ENCODE data around the gene CD55. TPM values are rescaled to one million over a fixed set of nuclear protein-coding genes. Genes with fewer than 3 reads are reported as not detected.
A peak's percentile ranks its signal among the peaks of the same experiment; 100 is the strongest.
"Not testable (repeated sequence)": the region's sequence is repeated elsewhere in the genome, so short reads cannot be mapped to it uniquely, and the experiment has no call there.

CD55 gene
- total RNA-seq, 1 donor from 2014 or later: 2.9 TPM

DNA sequence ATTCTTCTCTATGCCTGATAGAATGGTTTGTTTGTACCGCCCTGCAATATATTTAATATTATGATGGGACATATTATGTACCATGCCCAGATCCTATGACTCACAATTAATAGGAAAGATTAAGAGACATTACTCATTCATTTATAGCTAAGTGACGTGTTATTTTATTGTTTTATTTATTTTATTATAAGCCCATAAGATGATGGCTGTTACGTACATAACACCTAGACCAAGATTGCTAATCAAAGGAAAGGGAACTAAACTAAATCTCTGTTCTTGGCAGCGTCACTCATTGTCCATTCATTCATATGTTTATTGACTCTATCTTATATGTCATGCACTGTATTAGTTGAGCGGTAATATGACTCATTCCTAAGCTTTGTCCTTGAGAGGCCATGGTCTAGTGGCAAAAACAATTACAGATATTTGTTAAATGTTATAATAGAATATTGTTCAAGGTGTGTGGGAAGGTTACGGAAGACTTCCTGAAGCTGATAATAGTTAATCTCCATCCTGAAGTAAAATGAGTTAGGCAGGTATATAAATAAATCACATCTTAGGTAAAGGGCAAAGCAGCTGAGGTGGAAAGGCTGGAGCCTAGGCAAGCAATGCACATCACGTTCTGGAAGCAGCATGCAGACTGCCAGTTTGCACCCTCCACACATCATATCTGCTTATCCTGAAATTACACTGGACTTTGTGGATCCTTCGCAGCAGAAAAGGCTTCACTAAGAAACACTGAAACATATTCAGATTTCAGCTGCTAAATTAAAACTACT lies 16.6 kb upstream of the CD55 start:
- FAIRE-seq: no peak
- no peak for DNase-seq (ENCODE audit: low spot score in 2 of 2)

DNA sequence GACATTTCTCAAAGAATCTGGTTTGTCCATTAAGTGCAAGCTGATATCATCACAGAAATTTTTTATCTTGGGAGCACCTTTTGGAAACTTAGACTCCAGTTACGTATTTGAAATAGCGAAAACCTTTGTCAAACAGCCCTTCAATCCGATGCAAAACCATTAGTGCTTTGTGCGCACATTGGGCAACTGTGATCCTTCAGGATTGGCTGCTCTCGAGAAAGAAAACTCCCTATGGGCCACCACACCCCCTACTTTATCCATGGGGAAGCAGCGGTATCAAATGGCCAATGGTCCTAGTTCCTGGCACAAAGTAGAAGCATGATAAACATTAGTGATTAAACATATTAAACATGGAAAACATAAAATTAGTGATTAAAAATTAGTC lies 16.0 kb upstream of the CD55 start:
- FAIRE-seq (no peak), DNase-seq (ENCODE audit: low spot score in 2 of 2) (no peak)

GRCh38 chr1:207306023-207306422 lies 15.5 kb upstream of the CD55 start:
- DNase-seq (ENCODE audit: low spot score in 2 of 2) (no peak), FAIRE-seq (no peak)

GRCh38 chr1:207306603-207307002 lies 14.9 kb upstream of the CD55 start:
- FAIRE-seq (no peak), DNase-seq (ENCODE audit: low spot score in 2 of 2) (no peak)

DNA sequence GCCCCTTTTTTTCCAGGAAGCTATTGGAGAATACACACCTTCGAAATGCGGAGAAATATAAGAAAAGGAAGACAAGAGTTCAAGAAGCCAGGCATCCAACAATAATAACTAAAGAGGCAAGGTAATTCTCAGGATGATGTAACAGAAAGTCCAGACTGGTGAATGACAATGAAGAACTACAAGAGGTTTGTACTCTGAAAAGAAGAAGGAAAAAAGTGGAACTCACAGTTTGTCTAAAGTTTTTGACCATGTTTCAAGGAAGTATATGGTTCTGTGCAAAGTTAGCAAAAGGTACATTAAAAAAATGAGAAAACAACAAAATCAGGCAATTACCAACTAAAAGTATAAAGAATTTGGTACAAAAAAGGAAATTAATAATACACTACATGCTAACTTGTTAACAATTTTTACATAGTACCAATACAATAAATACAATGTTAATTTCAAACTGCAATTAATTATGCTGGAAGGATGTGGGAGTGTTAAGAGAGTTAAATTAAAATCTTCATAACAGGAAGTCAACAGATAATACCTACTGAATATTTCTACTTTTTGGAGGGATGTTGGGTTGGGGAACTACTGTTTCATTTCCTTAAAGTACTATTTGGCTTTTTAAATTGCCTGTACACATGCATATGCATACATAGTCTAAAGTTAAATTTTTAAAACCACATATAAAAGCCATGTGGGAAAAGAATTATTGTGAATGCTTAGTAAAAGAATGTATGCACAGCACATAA lies 12.9 kb upstream of the CD55 start:
- FAIRE-seq: no peak
- no peak for DNase-seq (ENCODE audit: low spot score in 2 of 2)

- no peak for FAIRE-seq
- DNase-seq (ENCODE audit: low spot score in 2 of 2): no peak
Measured at GRCh38 chr1:207309745-207310273, 11.7 kb upstream of the CD55 start.

DNA sequence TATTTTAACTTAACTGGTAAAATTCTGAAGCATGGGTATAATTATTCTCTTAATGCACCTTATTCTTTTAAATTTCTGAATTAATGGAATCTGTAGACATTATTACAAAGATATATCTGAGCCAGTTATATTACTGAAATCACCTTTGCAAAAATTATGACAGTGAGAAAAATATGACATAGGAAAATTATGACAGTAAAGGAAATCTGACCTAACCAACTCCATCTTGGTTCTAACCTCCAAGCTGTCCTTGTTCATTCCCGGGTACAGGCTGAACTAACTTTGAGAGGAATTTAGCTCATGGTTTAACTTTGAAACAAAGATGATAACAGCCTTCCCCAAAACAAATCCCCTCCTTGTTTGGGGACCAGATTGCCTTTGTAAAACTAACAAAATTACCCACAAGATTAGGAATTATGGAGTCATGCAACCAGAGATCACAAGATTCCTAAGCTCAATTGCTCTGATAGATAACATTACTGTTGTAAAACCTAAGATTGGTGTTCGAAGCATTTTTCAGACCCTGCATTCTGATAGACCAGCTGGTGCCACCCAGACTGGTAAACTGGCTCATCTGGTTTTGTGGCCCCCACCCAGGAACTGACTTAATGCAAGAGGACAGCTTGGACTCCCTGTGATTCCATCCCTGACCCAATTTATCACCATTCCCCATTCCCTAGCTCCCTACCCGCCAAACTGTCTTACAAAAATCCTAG lies 9.4 kb upstream of the CD55 start:
- FAIRE-seq (no peak), DNase-seq (ENCODE audit: low spot score in 2 of 2) (no peak)

- FAIRE-seq (no peak), DNase-seq (ENCODE audit: low spot score in 2 of 2) (no peak)
Measured at GRCh38 chr1:207312604-207312920, 8.9 kb upstream of the CD55 start.

DNA sequence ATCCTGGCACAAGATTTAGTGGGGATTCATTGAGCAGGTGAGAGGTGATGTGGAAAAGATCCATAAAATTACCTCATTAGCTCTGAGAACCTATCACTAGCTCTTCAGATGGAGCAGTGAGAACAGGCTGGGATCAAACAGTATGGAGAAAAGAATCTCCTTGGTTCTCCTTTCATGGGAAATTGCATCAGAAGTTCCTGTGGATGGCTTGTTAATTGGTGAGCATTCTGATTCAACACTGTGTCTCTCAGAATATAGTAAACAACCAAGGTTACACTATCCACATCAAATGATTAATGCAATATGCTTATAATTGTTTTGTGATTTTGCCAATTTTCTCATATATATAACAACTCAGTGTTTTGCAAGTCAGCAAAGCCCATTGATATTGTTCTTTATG lies 8.3 kb upstream of the CD55 start:
- no peak for FAIRE-seq
- DNase-seq (ENCODE audit: low spot score in 2 of 2): no peak

- DNase-seq (ENCODE audit: low spot score in 2 of 2) (no peak), FAIRE-seq (no peak)
Measured at GRCh38 chr1:207314816-207315215, 6.7 kb upstream of the CD55 start.

- FAIRE-seq (no peak), DNase-seq (ENCODE audit: low spot score in 2 of 2) (no peak)
Measured at GRCh38 chr1:207315435-207315834, 6.0 kb upstream of the CD55 start.

DNA sequence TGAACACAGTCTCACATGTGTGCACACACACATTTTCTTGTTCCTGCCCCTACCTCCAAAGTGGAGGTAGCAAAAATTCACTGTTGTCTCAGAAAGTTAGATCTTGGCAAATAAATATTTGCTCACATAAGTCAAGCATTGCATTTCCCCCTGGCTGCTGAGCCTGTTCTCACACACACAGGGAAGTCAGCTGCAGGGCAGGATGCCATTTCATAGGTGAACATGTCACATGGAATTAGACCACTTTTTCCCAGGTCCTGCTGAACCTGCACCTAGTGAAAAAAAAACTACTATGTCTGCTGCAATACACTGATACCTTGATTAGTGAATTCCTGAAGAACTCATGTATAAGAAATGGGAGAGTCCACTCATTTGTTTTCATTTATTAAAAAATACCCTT lies 5.3 kb upstream of the CD55 start:
- FAIRE-seq (no peak), DNase-seq (ENCODE audit: low spot score in 2 of 2) (no peak)

DNA sequence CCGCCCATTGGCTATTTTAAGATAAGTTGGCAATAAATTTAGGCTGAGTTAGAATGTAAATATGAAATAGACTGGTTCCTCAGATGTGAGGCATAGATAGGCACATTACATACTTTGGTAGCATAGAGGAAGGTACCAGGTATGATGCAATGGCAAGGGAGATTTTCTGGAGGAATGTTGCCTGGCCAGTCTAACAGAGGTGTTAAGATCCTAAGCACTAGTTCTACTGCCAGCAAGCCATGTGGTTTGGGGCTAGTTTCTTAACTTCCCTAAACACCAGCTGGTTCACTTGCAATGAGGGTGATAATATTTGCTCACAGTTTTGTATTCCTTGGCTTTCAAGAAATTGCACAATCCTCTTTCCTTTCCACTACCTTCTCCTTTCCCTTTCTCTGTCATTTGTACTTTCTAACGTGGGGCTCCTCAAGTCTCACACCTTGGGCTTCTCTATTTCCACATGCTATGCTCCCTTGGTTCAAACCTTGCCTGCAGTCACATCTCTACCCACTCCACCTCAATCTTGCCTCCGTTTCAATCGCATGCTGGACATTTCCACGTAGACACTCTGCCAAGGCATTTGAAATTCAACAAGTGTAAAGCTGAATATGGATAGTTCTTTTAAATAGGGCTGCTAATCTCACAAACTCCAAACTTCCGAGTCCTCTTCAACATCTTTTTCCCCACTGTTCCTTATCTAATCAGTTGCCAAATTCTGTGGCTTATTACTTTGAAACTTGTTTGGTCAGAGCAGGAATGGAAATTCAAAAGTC lies 4.7 kb upstream of the CD55 start:
- DNase-seq (ENCODE audit: low spot score in 2 of 2): no peak
- FAIRE-seq: no peak

DNA sequence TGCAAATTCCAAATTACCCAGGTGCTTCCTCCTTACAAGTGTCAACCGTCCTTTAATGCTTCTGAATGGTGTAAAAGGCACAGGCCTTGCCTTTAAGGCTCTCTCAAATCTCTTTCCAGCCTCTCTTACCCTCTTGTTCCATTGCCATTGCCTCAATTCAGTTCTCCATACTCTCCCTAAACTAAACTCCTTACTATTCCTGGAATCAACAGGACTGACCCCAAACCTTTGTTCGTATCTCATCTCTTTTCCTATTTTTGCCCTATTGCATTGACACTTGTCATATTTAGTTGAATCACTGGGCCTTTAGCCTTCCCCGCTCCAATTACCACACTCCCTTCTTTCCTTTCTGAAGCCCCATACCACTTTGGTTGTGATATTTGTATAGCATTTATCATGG lies 3.9 kb upstream of the CD55 start:
- FAIRE-seq (no peak), DNase-seq (ENCODE audit: low spot score in 2 of 2) (no peak)

GRCh38 chr1:207318072-207318619 lies 3.3 kb upstream of the CD55 start:
- DNase-seq (ENCODE audit: low spot score in 2 of 2) (no peak), FAIRE-seq (no peak)

GRCh38 chr1:207319199-207319598 lies 2.3 kb upstream of the CD55 start:
- no peak for FAIRE-seq
- no peak for DNase-seq (ENCODE audit: low spot score in 2 of 2)

DNA sequence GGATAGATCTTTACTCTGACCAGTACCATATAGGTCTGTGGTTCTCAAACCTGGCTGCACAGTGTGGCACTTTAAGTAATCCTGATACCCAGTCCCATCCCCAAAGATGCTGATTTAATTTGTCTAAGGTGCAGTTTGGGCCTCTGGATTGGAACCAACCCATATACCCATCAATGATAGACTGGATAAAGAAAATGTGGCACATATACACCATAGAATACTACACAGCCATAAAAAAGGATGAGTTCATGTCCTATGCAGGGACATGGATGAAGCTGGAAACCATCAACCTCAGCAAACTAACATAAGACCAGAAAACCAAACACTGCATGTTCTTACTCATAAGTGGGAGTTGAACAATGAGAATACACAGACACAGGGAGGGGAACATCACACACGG lies 1.4 kb upstream of the CD55 start:
- not testable (repeated sequence) for DNase-seq (ENCODE audit: low spot score in 2 of 2); FAIRE-seq

DNA sequence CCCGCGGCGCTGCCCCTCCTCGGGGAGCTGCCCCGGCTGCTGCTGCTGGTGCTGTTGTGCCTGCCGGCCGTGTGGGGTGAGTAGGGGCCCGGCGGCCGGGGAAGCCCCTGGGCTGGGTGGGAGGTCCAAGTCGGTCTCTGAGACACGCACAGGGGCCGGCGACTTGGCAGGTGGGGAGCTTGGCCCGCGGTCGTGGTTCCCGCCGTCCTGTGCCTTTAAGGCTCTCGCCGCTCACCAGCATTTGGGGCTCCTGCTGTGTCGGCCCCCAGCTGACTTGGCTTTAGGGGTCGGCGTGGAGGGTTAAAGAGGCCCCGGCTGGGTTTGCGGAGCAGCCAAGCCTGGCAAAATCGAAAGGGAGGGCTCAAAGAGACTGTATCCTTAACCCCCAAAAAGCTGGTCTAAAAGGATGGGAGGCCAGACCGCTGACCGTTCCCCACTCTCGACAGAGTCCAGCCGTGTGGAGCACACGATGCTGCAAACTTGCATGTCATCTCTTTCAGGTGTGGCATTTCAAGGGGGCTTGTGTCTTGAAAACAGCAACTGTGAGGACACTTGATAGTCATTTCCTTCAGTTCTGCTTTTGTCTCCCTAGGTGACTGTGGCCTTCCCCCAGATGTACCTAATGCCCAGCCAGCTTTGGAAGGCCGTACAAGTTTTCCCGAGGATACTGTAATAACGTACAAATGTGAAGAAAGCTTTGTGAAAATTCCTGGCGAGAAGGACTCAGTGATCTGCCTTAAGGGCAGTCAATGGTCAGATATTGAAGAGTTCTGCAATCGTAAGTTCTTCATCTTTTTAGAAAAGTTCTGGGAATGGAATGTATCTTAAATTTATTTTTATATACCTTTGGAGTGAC lies 540 bp downstream of the CD55 start:
- no peak for FAIRE-seq
- peak in 1 of 2 donors; percentile 17 for DNase-seq (ENCODE audit: low spot score in 2 of 2)

DNA sequence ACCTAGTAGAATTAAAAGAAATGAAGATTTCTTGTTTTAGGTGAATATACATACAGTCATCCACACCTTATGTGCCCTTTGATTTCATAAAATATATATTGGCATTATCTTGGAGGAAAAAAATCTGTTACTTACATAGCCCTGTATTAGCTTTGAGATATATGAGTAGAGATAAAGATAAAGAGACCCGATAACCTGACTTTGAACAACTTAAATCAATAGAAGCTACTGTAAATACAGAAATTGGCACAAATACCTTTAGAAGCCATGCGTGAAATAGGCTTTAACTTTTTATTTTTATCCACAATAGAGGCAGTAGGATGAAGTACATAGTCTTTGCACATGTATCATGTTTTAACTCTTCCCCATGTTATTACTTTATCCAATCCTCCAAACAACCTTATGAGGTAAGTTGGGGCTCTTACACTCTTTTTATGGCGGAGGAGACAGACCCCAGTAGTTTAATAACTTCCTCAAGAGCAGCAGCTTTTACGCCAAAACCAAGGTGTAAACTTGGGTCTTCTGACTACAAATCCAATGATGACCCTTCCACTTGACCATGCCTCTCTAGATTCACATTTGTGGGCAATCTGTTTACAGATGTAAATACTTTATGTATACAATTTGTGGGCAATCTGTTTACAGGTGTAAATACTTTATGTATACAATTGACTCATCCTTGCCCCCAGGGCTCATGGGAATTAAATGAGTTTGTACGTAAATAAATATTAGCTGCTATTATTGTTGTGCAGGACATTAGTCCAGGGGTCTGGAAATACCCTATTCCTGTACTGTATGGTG lies 2.1 kb downstream of the CD55 start:
- FAIRE-seq: no peak
- no peak for DNase-seq (ENCODE audit: low spot score in 2 of 2)
